A673 (cell line): ENCODE results near the gene COG6. TPM values are rescaled to one million over a fixed set of nuclear protein-coding genes. Genes with fewer than 3 reads are reported as not detected.

Source experiments
- BruUV-seq: library from RNA; stranded (reverse); fragments of 400-500 nt; replicated peaks from 2 replicates; lab custom pipeline; 2021; lab: Mats Ljungman, UMichigan
- CTCF ChIA-PET: fragments of 300-600 bp; sonication (Branson Sonifier 250); formaldehyde crosslinking; loops from one replicate; lab custom pipeline; 2022; ENCODE audit warnings: antibody characterized with exemption; lab: Charles Lee
- POLR2A ChIA-PET: fragments of 300-600 bp; sonication (Branson Sonifier 250); formaldehyde crosslinking; loops from one replicate; lab custom pipeline; 2022; ENCODE audit warnings: antibody characterized with exemption; ENCODE audit not compliant: low non-redundant PET; lab: Charles Lee
- DNase-seq: peaks from one replicate; pipeline ENCODE4 v3.0.0-alpha.2; 2015; ENCODE audit warnings: low spot score
- H3K27ac ChIP-seq: fragments of 200-600 bp; sonication (generic); 2 replicates; pipeline ENCODE4 v1.5.1; 2016; ENCODE audit warnings: mixed run types, low read depth, mild to moderate bottlenecking, mixed read lengths, antibody characterized with exemption, low read length; ENCODE audit not compliant: poor library complexity, severe bottlenecking
- H3K27me3 ChIP-seq: fragments of 200-600 bp; sonication (generic); replicated peaks from 2 replicates; pipeline ENCODE4 v1.6.1; 2017; ENCODE audit warnings: mixed run types, low read depth, mild to moderate bottlenecking, mixed read lengths, antibody characterized with exemption, low read length; ENCODE audit not compliant: insufficient read depth, poor library complexity
- H3K36me3 ChIP-seq: fragments of 200-600 bp; sonication (generic); 2 replicates; pipeline ENCODE4 v1.6.1; 2016; ENCODE audit warnings: mixed run types, mild to moderate bottlenecking, mixed read lengths, antibody characterized with exemption, low read length; ENCODE audit not compliant: insufficient read depth, poor library complexity, severe bottlenecking
- H3K4me1 ChIP-seq: fragments of 200-600 bp; sonication (generic); 2 replicates; pipeline ENCODE4 v1.6.1; 2017; ENCODE audit warnings: mixed run types, mild to moderate bottlenecking, mixed read lengths, antibody characterized with exemption, low read length; ENCODE audit not compliant: insufficient read depth, poor library complexity, severe bottlenecking
- H3K4me3 ChIP-seq: fragments of 200-600 bp; sonication (generic); 2 replicates; pipeline ENCODE4 v1.5.1; 2016; ENCODE audit warnings: low read depth, mixed run types, mild to moderate bottlenecking, mixed read lengths, low read length; ENCODE audit not compliant: poor library complexity, severe bottlenecking
- H3K9me3 ChIP-seq: fragments of 200-600 bp; sonication (generic); 2 replicates; pipeline ENCODE4 v1.6.1; 2016; ENCODE audit warnings: mixed run types, low read depth, mild to moderate bottlenecking, mixed read lengths, antibody characterized with exemption, low read length; ENCODE audit not compliant: poor library complexity, severe bottlenecking
- EZH2 ChIP-seq: fragments of 200-600 bp; sonication (generic); IDR thresholded peaks from 2 replicates; pipeline ENCODE4 v1.6.1; 2017; ENCODE audit warnings: borderline replicate concordance, low read depth, mild to moderate bottlenecking, mixed read lengths, antibody characterized with exemption, low read length; ENCODE audit not compliant: poor library complexity, severe bottlenecking
- intact Hi-C: fragments of 100-400 bp; cut with micrococcal nuclease; formaldehyde crosslinking; loops from one replicate; pipeline ENCODE4 v1.10.0; 2022; ENCODE audit not compliant: unreplicated experiment
- total RNA-seq: library from RNA; stranded (reverse); gene quantifications from 2 replicates; pipeline ENCODE4 v1.2.3, GENCODE V29; 2021
- TF ChIP-seq, protein P1 (sequence below): fragments of 300-800, 200-600 bp; sonication (generic); conservative IDR thresholded peaks from 2 replicates; pipeline ENCODE4 v1.5.1; 2017; ENCODE audit warnings: low read depth, mild to moderate bottlenecking, antibody characterized with exemption, low read length, moderate library complexity, mixed read lengths

COG6 gene
- total RNA-seq, 1 experiment from 2014 or later, result 33.6 TPM

- TF ChIP-seq, protein P1, sequence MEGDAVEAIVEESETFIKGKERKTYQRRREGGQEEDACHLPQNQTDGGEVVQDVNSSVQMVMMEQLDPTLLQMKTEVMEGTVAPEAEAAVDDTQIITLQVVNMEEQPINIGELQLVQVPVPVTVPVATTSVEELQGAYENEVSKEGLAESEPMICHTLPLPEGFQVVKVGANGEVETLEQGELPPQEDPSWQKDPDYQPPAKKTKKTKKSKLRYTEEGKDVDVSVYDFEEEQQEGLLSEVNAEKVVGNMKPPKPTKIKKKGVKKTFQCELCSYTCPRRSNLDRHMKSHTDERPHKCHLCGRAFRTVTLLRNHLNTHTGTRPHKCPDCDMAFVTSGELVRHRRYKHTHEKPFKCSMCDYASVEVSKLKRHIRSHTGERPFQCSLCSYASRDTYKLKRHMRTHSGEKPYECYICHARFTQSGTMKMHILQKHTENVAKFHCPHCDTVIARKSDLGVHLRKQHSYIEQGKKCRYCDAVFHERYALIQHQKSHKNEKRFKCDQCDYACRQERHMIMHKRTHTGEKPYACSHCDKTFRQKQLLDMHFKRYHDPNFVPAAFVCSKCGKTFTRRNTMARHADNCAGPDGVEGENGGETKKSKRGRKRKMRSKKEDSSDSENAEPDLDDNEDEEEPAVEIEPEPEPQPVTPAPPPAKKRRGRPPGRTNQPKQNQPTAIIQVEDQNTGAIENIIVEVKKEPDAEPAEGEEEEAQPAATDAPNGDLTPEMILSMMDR, result no peak
- POLR2A ChIA-PET, result no interaction called here
- DNase-seq, result no peak
- intact Hi-C loops, result no loop called here
- CTCF ChIA-PET, result no interaction called here
- no TSS peak for BruUV-seq
- Histone ChIP-seq H3K4me1 (no peaks in the 10 kb centered on the region), H3K27ac (no peak overlapping the region), H3K36me3 (peaks cover 3% of the 10 kb centered on the region), H3K27me3 (no peaks in the 10 kb centered on the region), H3K9me3 (no peaks in the 10 kb centered on the region), H3K4me3 (no peak overlapping the region)
Measured at GRCh38 chr13:39737047-39737446, 81.6 kb downstream of the COG6 start.

DNA sequence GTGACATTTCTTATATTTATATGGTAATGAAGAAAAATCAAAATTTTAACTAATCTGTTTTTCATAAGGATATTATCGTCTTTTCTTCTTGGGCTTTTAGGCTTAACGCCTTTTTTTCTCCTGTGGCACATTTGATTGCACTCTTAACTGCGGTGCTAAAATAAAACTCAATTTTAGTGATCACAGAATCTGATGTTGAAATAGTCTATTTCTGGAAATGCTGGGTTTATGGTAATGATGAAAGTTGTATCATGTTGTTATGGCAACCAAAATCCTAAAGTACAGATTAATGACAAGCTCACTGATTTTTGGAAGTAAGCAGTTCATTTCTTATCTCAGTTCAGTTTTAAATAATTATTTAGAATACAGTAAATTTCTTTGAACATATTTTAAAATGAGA, 85.3 kb downstream of the COG6 start:
- ChIA-PET CTCF (no interaction called here), POLR2A (no interaction called here)
- H3K36me3 ChIP-seq, result peaks cover 3% of the 10 kb centered on the region
- no peak overlapping the region for H3K4me3 ChIP-seq
- no peak overlapping the region for H3K27ac ChIP-seq
- H3K27me3 ChIP-seq, result no peaks in the 10 kb centered on the region
- TF ChIP-seq, protein P1, result no peak
- TF ChIP-seq EZH2, result no peak
- no TSS peak for BruUV-seq
- intact Hi-C loops, result no loop called here
- H3K4me1 ChIP-seq, result no peaks in the 10 kb centered on the region
- H3K9me3 ChIP-seq, result no peaks in the 10 kb centered on the region
- DNase-seq, result no peak

DNA sequence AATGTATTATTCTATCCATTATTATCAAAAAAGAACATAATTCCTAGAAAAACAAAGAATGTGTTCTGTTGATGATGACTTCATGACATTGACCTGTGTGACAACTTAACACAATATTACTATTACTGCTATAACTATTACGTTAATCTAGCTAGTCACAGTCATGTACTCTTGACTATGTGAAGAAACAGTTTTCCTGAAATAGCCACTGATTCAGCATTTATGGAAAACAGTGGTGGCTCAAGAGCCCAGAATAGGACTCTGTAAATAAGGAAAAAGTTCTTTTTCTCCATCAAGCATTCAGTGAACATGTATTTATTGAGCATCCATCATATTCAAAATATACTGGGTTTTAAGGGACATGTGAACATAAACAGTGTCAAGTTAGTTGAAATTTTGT, 93.5 kb downstream of the COG6 start:
- Histone ChIP-seq H3K27me3 (no peaks in the 10 kb centered on the region), H3K27ac (no peak overlapping the region), H3K9me3 (no peaks in the 10 kb centered on the region), H3K4me3 (no peak overlapping the region), H3K4me1 (no peaks in the 10 kb centered on the region), H3K36me3 (no peaks in the 10 kb centered on the region)
- intact Hi-C loops, result no loop called here
- no peak for DNase-seq
- TF ChIP-seq, protein P1, result no peak
- TF ChIP-seq EZH2, result no peak
- POLR2A ChIA-PET, result no interaction called here
- CTCF ChIA-PET, result no interaction called here
- BruUV-seq, result no TSS peak
